GM19043 (cell line): Measurements from ENCODE around the gene RFTN2.
"Not testable (repeated sequence)": the region's sequence is repeated elsewhere in the genome, so short reads cannot be mapped to it uniquely, and the experiment has no call there.

ENCODE experiments used
- ATAC-seq: cut with Tn5 transposase; IDR thresholded peaks from one replicate; pipeline ENCODE4 v1.9.1; 2021; ENCODE audit warnings: low read depth; ENCODE audit not compliant: unreplicated experiment

RFTN2 gene

GRCh38 chr2:197556456-197556855 is 118.9 kb downstream of the RFTN2 start:
- ATAC-seq = no peak

GRCh38 chr2:197555467-197555866 is 119.9 kb downstream of the RFTN2 start:
- ATAC-seq = no peak

- ATAC-seq = not testable (repeated sequence)
Observed at GRCh38 chr2:197551260-197551659, 124.1 kb downstream of the RFTN2 start.

- ATAC-seq = no peak
Observed at GRCh38 chr2:197548582-197548981, 126.8 kb downstream of the RFTN2 start.

GRCh38 chr2:197547163-197547900 is 128.1 kb downstream of the RFTN2 start:
- ATAC-seq = no peak

- no peak for ATAC-seq
Observed at GRCh38 chr2:197543206-197543605, 132.2 kb downstream of the RFTN2 start.

- ATAC-seq = no peak
Observed at GRCh38 chr2:197539734-197540133, 135.7 kb downstream of the RFTN2 start.

- ATAC-seq = no peak
Observed at GRCh38 chr2:197538412-197538811, 137.0 kb downstream of the RFTN2 start.
